IMR-90 (cell line): ENCODE data around the gene NOP10. TPM values are rescaled to one million over a fixed set of nuclear protein-coding genes. Genes with fewer than 3 reads are reported as not detected.

Experiments
- ATAC-seq: fragments of 200-7000 bp; cut with Tn5 transposase; 2 replicates; pipeline ENCODE4 v1.9.1; 2020; ENCODE audit warnings: low read depth, mild to moderate bottlenecking, moderate library complexity
- BruUV-seq: library from RNA; stranded (reverse); fragments of 400-500 nt; replicated peaks from 2 replicates; lab custom pipeline; 2021; lab: Mats Ljungman, UMichigan
- CTCF ChIA-PET: fragments of 300-600 bp; formaldehyde crosslinking; extraction: SDS; loops from one replicate; lab custom pipeline; 2021; ENCODE audit warnings: antibody characterized with exemption; lab: Yijun Ruan, JAX
- POLR2A ChIA-PET: fragments of 300-600 bp; sonication (Branson Sonifier 250); formaldehyde crosslinking; loops from one replicate; lab custom pipeline; 2022; ENCODE audit warnings: antibody characterized with exemption; ENCODE audit not compliant: unreplicated experiment; lab: Charles Lee
- DNase-seq: peaks from one replicate; pipeline ENCODE4 v3.0.0; 2013
- H2AFZ ChIP-seq: replicated peaks from 2 replicates; pipeline ENCODE3; 2013; ENCODE audit warnings: low read length, mild to moderate bottlenecking; ENCODE audit not compliant: poor library complexity
- H2AK5ac ChIP-seq: 2 replicates; pipeline ENCODE4 v1.6.1; 2013; ENCODE audit warnings: low read depth, low read length, inconsistent platforms
- H2AK9ac ChIP-seq: replicated peaks from 2 replicates; pipeline ENCODE3; 2013; ENCODE audit warnings: mild to moderate bottlenecking, low read depth, low read length, moderate library complexity; ENCODE audit not compliant: poor library complexity
- H2BK120ac ChIP-seq: 2 replicates; pipeline ENCODE4 v1.6.1; 2013; ENCODE audit warnings: low read depth, low read length, inconsistent platforms
- H2BK15ac ChIP-seq: 3 replicates; pipeline ENCODE4 v1.6.1; 2013; ENCODE audit warnings: low read depth, low read length, inconsistent platforms
- H2BK20ac ChIP-seq: 2 replicates; pipeline ENCODE4 v1.6.1; 2013; ENCODE audit warnings: low read depth, mild to moderate bottlenecking, inconsistent platforms, low read length, moderate library complexity
- H2BK5ac ChIP-seq: 2 replicates; pipeline ENCODE4 v1.6.1; 2013; ENCODE audit warnings: mild to moderate bottlenecking, low read depth, low read length, inconsistent platforms; ENCODE audit not compliant: poor library complexity, severe bottlenecking
- H3K14ac ChIP-seq: replicated peaks from 2 replicates; pipeline ENCODE4 v1.6.1; 2013; ENCODE audit warnings: low read depth, low read length, inconsistent platforms
- H3K18ac ChIP-seq: 2 replicates; pipeline ENCODE4 v1.6.1; 2013; ENCODE audit warnings: low read depth, low read length, control low read depth
- H3K23ac ChIP-seq: 2 replicates; pipeline ENCODE4 v1.6.1; 2013; ENCODE audit warnings: low read depth, low read length, inconsistent platforms
- H3K27ac ChIP-seq: 2 replicates; pipeline ENCODE4 v1.5.1; 2013; ENCODE audit warnings: mild to moderate bottlenecking, control low read depth, low read length; ENCODE audit not compliant: insufficient read depth
- H3K27me3 ChIP-seq: 2 replicates; pipeline ENCODE4 v1.6.1; 2013; ENCODE audit warnings: low read length; ENCODE audit not compliant: control insufficient read depth, insufficient read depth
- H3K36me3 ChIP-seq: 2 replicates; pipeline ENCODE4 v1.6.1; 2013; ENCODE audit warnings: low read length, mixed read lengths; ENCODE audit not compliant: control insufficient read depth, insufficient read depth
- H3K4ac ChIP-seq: 2 replicates; pipeline ENCODE4 v1.6.1; 2013; ENCODE audit warnings: low read depth, low read length, inconsistent platforms
- H3K4me1 ChIP-seq: 2 replicates; pipeline ENCODE4 v1.6.1; 2013; ENCODE audit warnings: low read length, mixed read lengths; ENCODE audit not compliant: control insufficient read depth, insufficient read depth
- H3K4me2 ChIP-seq: 2 replicates; pipeline ENCODE4 v1.6.1; 2013; ENCODE audit warnings: low read depth, mild to moderate bottlenecking, control low read depth, low read length, moderate library complexity
- H3K4me3 ChIP-seq: 2 replicates; pipeline ENCODE4 v1.5.1; 2013; ENCODE audit warnings: low read depth, mild to moderate bottlenecking, control low read depth, low read length, moderate library complexity; ENCODE audit not compliant: insufficient read depth
- H3K56ac ChIP-seq: 2 replicates; pipeline ENCODE4 v1.6.1; 2013; ENCODE audit warnings: low read length, inconsistent platforms; ENCODE audit not compliant: insufficient read depth; ENCODE audit errors: extremely low read depth
- H3K79me1 ChIP-seq, 2 experiments: 2 replicates each; pipeline ENCODE4 v1.6.1; 2013; ENCODE audit warnings: low read length in 2 of 2, inconsistent platforms in 1 of 2, low read depth in 1 of 2
- H3K9ac ChIP-seq: 2 replicates; pipeline ENCODE4 v1.6.1; 2013; ENCODE audit warnings: low read depth, low read length, control low read depth
- H3K9me1 ChIP-seq: 2 replicates; pipeline ENCODE4 v1.6.1; 2013; ENCODE audit warnings: low read length, inconsistent platforms; ENCODE audit not compliant: insufficient read depth
- H3K9me3 ChIP-seq: 2 replicates; pipeline ENCODE4 v1.6.1; 2013; ENCODE audit warnings: low read length; ENCODE audit not compliant: control insufficient read depth, insufficient read depth
- H4K20me1 ChIP-seq: 2 replicates; pipeline ENCODE4 v1.6.1; 2013; ENCODE audit warnings: low read length, inconsistent platforms; ENCODE audit not compliant: insufficient read depth
- H4K5ac ChIP-seq: 2 replicates; pipeline ENCODE4 v1.6.1; 2013; ENCODE audit warnings: mild to moderate bottlenecking, low read depth, low read length, control low read depth
- H4K8ac ChIP-seq, 2 experiments: 2 replicates each; pipeline ENCODE4 v1.6.1; 2013; ENCODE audit warnings: low read depth in 2 of 2, low read length in 2 of 2, control low read depth in 1 of 2, inconsistent platforms in 1 of 2
- H4K91ac ChIP-seq: 2 replicates; pipeline ENCODE4 v1.6.1; 2013; ENCODE audit warnings: low read depth, low read length, inconsistent platforms; ENCODE audit not compliant: insufficient read depth
- BHLHE40 ChIP-seq: fragments of 150-350 bp; IDR thresholded peaks from 2 replicates; pipeline ENCODE4 v1.6.1; 2016; ENCODE audit warnings: mild to moderate bottlenecking, low read depth, low read length
- CTCF ChIP-seq: conservative IDR thresholded peaks from 2 replicates; pipeline ENCODE4 v1.5.1; 2012; ENCODE audit warnings: mild to moderate bottlenecking, low read depth, low read length, improper control_type of control experiment
- RFX5 ChIP-seq: IDR thresholded peaks from 2 replicates; pipeline ENCODE4 v1.8.0; 2012; ENCODE audit warnings: low read depth, mild to moderate bottlenecking, low read length, moderate library complexity
- SMC3 ChIP-seq: fragments of 150-350 bp; IDR thresholded peaks from 2 replicates; pipeline ENCODE4 v1.6.1; 2016; ENCODE audit warnings: low read depth, mild to moderate bottlenecking, antibody characterized with exemption, low read length, moderate library complexity
- WGBS, 2 experiments: methylation state at CpG; one replicate each; pipeline versions ENCODE4 v1.1.5 to v1.1.7; 2013; ENCODE audit warnings: missing lambda C conversion rate in 2 of 2; ENCODE audit not compliant: insufficient read length in 1 of 2; ENCODE audit errors: extremely low coverage in 2 of 2; 5-methylcytosine and 5-hydroxymethylcytosine counted together
- dilution Hi-C: fragments of 300-500 bp; cut with HindIII; formaldehyde crosslinking; loops from one replicate; pipeline ENCODE4 v1.14.3; 2018; ENCODE audit warnings: low sequenced_read_pairs; ENCODE audit not compliant: unreplicated experiment
- in situ Hi-C: fragments of 300-500 bp; cut with MboI; formaldehyde crosslinking; loops from 3 replicates; pipeline ENCODE4 v1.14.3; 2019; ENCODE audit warnings: low sequenced_read_pairs, inconsistent platforms, mixed read lengths
- intact Hi-C: fragments of 100-400 bp; cut with micrococcal nuclease; formaldehyde crosslinking; loops from 2 replicates; pipeline ENCODE4 v1.10.0; 2022
- polyA plus RNA-seq, 3 experiments: library from polyadenylated mRNA; depleted of rRNA; stranded (reverse); fragments of >200 nt; gene quantifications; 2 replicates each; pipeline ENCODE4 v1.2.3, GENCODE V29; 2012; ENCODE audit warnings: low replicate concordance in 1 of 3
- total RNA-seq: library from RNA; depleted of rRNA; stranded (reverse); fragments of >200 nt; gene quantifications from 2 replicates; pipeline ENCODE4 v1.2.3, GENCODE V29; 2012

NOP10 gene
- total and polyA plus RNA-seq, 2 of the 4 experiments (the other 2 are of a cell fraction): 141 to 468 TPM

- CTCF ChIA-PET: no interaction called here
- H2BK15ac ChIP-seq: no peak overlapping the region
- no peaks in the 10 kb centered on the region for H3K27me3 ChIP-seq
- no peaks in the 10 kb centered on the region for H4K20me1 ChIP-seq
- H3K9me3 ChIP-seq: no peaks in the 10 kb centered on the region
- ATAC-seq: no peak
- H3K14ac ChIP-seq: no peak overlapping the region
- no peak overlapping the region for H4K5ac ChIP-seq
- DNase-seq: no peak
- POLR2A ChIA-PET: no interaction called here
- H2BK5ac ChIP-seq: no peak overlapping the region
- H3K4me3 ChIP-seq: no peak overlapping the region
- H2AK9ac ChIP-seq: no peak overlapping the region
- WGBS, 2 experiments: 100% methylated on average over 7 of the region's 8 CpGs; no CpG with 5 or more reads in 1 of the 2 experiments
- no peak overlapping the region for H2BK120ac ChIP-seq
- H3K4ac ChIP-seq: no peak overlapping the region
- no TSS peak for BruUV-seq
- no peak overlapping the region for H3K18ac ChIP-seq
- H3K23ac ChIP-seq: no peak overlapping the region
- H2AFZ ChIP-seq: no peak overlapping the region
- H3K4me2 ChIP-seq: no peak overlapping the region
- H3K9ac ChIP-seq: no peak overlapping the region
- dilution Hi-C loops (no loop called here), intact Hi-C loops (no loop called here), in situ Hi-C loops (no loop called here)
- H2BK20ac ChIP-seq: no peak overlapping the region
- peaks cover 2% of the 10 kb centered on the region; the same call in 1 of the 2 replicates for H3K9me1 ChIP-seq
- no peaks in the 10 kb centered on the region for H3K36me3 ChIP-seq
- no peak for TF ChIP-seq SMC3
- TF ChIP-seq BHLHE40: no peak
- no peak for TF ChIP-seq CTCF
- TF ChIP-seq RFX5: no peak
- no peak overlapping the region for H4K91ac ChIP-seq
- no peak overlapping the region for H2AK5ac ChIP-seq
- H3K4me1 ChIP-seq: no peaks in the 10 kb centered on the region
- no peak overlapping the region for H4K8ac ChIP-seq
- no peak overlapping the region for H3K27ac ChIP-seq
- no peaks in the 10 kb centered on the region; a peak in 1 of 4 replicates for H3K79me1 ChIP-seq
- H3K56ac ChIP-seq: no peak overlapping the region
Measured at GRCh38 chr15:34373951-34374350, 31.0 kb upstream of the NOP10 start.
